ENCODE data around the gene FAM131A. TPM values are rescaled to one million over a fixed set of nuclear protein-coding genes. Genes with fewer than 3 reads are reported as not detected.
A peak's percentile ranks its signal among the peaks of the same experiment; 100 is the strongest.

The FAM131A gene
- total and polyA plus RNA-seq, 8 donors = 12.4 to 19.3 (median 14.9) TPM

DNA sequence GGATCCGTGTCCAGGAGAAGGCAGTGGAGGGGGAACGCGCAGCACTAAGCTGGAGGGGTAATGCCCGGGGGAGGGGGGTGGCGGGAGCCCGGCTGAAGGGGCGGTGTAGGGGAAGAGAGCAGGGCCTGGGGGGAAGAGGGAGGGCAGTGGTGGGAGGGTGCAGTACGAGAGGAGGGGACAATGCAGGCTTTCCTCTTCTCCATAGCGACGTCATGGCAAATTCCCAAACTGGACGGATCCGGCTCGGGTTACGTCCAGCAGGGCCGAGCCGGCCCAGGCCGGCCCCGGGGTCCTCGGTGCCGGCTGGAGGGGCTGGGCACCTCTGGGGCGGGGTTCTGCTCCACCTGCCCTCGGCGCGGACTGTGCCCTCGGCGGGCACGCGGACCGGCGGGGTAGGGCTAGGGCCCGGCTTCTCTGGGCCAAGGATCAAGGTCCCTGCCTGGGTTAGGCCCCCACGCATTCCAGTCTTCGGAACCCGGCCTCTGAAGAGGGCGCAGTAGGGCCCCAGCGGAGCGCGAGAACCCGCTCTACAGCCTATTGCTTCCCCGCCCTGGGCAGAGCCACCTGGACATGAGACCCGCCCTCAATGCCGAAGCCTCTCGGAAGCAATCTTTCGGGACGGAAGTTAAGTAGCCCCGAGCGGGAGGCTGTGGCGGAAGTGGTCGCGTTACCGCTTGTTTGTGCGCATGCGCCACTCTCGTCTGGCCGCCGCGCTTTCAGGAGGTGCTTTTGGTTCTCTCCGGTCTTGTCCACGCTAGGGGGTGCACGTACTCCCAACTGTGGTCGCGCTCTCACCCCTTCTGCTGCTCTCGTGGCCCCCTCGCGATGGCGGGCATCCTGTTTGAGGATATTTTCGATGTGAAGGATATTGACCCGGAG is 25.5 kb downstream of the FAM131A start:
- peak overlapping the region; percentile 94 to 95 for H3K4me3 ChIP-seq
- TF ChIP-seq CTCF (IDR thresholded peaks at IDR 0.05) = peak; percentile 31
- peak; percentile 95 to 99 (median 97) for DNase-seq
- H3K4me1 ChIP-seq = peaks cover 20 to 29% of the 10 kb centered on the region in 2 donors
- ATAC-seq = peak; percentile 79
- no peaks in the 10 kb centered on the region for H3K9me3 ChIP-seq
- H3K36me3 ChIP-seq = peaks cover 0 to 30% of the 10 kb centered on the region in 2 donors
- intact Hi-C loops (cut with DNase I) = no loop called here
- H3K27me3 ChIP-seq = peaks cover 0 to 13% of the 10 kb centered on the region in 2 donors
- peak overlapping the region; percentile 95 to 99 for H3K27ac ChIP-seq

DNA sequence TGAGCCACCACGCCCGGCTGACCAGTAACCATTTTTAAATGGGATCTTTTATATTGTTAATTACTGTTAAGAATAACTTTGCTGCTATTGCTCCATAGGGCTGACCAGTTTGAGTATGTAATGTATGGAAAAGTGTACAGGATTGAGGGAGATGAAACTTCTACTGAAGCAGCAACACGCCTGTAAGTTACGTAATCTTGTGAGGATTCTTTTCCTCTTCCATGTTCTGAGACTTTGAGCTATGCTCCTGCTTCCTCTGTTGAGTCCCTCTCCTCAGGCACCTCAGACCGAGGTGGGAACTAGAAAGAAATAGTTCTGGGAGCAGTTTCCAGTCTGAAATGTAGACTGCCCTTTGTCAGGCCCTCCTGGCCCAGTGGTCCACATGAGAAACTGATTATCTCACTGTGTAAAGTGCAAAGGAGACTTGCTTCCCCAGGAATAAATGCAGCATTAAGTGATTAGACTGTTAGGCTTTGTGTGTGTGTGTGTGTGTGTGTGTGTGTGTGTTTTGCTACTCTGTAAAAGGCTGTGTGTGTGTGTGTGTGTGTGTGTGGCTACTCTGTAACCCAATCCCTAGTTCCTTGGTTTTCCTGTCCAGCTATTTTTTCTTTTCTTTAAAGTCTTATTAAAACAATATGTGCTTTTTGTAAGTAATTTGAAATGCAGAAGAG is 29.4 kb downstream of the FAM131A start:
- Histone ChIP-seq H3K4me3 (no peak overlapping the region), H3K27ac (no peak overlapping the region), H3K36me3 (peaks cover 0 to 42% of the 10 kb centered on the region in 2 donors), H3K9me3 (no peaks in the 10 kb centered on the region), H3K27me3 (no peaks in the 10 kb centered on the region), H3K4me1 (peaks cover 9 to 30% of the 10 kb centered on the region in 2 donors)
- ATAC-seq (no peak), DNase-seq (no peak)
- intact Hi-C loops (cut with DNase I) = no loop called here
- TF ChIP-seq CTCF (IDR thresholded peaks at IDR 0.05) = no peak

DNA sequence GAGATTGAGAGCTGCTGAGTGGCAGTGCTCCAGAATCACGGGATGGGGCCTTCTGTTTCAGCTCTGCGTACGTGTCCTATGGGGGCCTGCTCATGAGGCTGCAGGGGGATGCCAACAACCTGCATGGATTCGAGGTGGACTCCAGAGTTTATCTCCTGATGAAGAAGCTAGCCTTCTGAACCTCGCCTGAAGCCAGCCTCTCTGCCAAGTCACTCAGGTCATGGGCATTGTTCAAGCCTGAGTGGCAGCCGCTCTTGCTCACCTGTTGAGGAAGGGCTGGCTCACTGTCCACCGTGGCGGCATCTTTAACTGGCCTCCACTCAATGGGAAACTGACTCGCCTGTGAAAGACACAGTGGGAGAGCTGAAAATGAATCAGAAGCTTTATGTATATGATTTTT is 30.7 kb downstream of the FAM131A start:
- DNase-seq = no peak
- Histone ChIP-seq H3K9me3 (no peaks in the 10 kb centered on the region), H3K4me1 (peaks cover 9 to 34% of the 10 kb centered on the region in 2 donors), H3K27ac (no peak overlapping the region), H3K27me3 (no peaks in the 10 kb centered on the region), H3K4me3 (no peak overlapping the region), H3K36me3 (peaks cover 0 to 42% of the 10 kb centered on the region in 2 donors)
- ATAC-seq = no peak
- no peak for TF ChIP-seq CTCF (IDR thresholded peaks at IDR 0.05)
- intact Hi-C loops (cut with DNase I) = no loop called here

DNA sequence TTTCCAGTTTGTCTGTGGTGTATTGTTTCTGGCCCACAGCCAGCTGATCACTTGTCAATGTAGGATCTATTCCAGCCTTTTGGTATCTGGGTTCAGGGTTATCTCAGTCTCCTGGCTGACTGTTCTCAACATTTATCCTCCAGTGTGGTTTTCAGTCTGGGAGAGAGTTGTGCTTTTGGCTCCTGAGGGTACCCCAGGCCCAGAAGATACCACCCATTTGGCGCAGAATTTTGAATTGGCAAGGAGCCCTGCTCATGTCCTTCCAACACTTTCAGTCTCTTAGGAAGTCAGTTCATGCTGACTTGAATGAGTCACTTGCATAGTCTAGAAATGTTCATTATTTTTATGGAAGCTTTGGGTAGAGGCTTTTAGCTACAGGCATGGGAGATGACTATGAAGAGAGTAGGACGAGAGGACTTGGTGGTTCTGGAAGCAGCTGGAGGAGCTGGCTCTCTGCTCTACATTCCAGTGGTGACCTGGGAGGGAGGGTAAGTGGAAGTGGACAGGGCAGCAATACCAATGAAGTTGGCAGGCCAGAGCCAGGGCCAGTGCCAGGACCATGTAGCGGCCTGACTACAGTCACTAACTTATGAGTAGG is 31.3 kb downstream of the FAM131A start:
- Histone ChIP-seq H3K4me3 (no peak overlapping the region), H3K27ac (peak overlapping the region in 1 of 2 donors; percentile 2), H3K9me3 (no peaks in the 10 kb centered on the region), H3K4me1 (peaks cover 9 to 30% of the 10 kb centered on the region in 2 donors), H3K27me3 (peaks cover 0 to 3% of the 10 kb centered on the region in 2 donors), H3K36me3 (peaks cover 0 to 42% of the 10 kb centered on the region in 2 donors)
- DNase-seq (peak in 1 of 4 donors; percentile 65), ATAC-seq (peak; percentile 39)
- no peak for TF ChIP-seq CTCF (IDR thresholded peaks at IDR 0.05)
- intact Hi-C loops (cut with DNase I) = no loop called here
